Measurements from ENCODE around the gene GAL3ST2. TPM values are rescaled to one million over a fixed set of nuclear protein-coding genes. Genes with fewer than 3 reads are reported as not detected.

GAL3ST2 gene
- total RNA-seq, 1 donor from 2014 or later, result 0.30 TPM

- DNase-seq, result no peak
Measured at GRCh38 chr2:241846406-241846805, 69.8 kb downstream of the GAL3ST2 start.

GRCh38 chr2:241848761-241849615 is 72.4 kb downstream of the GAL3ST2 start:
- DNase-seq, result no peak

DNA sequence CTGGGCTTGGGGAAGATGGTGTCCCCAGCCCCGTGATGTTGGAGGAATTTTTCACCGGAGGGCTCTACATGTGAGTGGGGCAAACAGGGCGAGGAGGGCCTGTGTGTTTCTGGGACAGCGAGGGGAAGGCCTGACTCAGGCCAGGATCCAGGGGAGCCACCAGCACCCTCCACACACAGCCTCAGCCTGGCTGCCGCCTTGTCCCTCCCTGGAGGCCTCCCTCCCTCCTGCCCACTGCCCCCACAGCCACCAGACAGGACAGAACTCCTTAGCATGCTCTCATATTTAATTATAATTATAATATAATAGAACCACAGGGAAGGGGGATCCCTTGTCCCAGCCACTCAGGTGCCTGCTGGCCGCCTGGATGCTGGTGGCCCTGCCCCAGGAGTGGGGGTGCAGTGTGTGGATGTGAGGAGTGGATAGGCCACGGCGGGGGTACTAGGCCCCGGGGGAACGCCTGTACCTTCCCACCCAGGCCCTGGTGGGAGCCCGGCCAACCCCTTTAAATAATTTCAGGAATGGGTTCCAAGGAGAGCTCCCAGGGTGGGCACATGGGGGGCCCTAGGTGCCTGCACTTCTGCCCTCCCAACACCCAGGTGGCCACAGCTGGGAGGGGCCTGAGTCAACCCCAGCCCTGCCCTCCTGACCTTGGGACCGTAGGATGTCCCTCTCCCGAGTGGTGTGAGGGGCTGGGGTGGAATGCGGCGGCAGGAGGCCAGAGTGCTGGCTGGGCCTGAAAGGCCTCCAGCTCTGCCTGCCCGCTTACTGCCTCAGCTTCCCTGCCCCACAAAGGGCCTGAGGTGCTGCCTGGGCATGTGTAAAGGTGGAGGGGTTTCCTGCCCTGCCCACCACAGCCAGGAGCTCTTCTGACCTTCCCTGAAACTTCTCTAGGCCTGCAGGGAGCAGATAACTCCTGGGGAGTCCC is 73.3 kb downstream of the GAL3ST2 start:
- DNase-seq, result no peak

GRCh38 chr2:241850544-241851324 is 74.1 kb downstream of the GAL3ST2 start:
- DNase-seq, result no peak

DNA sequence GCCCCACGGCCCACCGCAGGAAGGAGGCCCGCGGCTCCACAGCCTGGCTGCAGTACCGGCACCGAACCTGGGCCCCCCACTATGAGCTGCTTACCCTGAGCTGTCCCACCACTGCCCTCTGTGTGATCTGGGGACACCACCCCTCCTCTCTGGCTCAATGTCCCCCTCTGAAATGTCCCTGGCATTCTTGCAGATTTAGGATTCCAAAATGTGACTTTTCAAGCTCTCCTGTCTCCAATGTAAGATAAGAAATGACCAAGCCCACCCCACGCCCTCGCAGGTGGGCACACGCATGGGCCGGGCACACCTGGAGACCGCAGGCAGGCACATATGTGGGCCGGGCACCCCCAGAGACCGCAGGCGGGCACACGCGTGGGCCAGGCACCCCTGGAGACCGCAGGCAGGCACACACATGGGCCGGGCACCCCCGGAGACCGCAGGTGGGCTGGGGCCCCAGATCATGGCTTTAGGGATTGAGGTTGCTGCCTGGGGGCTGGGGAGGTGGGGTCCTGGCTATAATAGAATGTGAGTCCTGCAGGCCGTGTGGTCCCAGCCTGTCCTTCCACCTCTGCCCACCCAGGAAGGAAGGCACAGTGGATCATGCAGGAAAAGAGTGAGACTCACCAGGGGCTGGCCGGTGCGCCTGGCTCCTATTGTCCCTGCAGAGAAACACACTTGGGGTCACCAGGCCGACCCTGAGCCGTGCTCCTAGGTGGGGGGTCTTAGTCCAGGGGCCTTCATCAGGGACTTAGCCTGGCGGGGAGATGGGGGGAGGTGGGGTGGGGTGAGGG is 74.9 kb downstream of the GAL3ST2 start:
- no peak for DNase-seq

DNA sequence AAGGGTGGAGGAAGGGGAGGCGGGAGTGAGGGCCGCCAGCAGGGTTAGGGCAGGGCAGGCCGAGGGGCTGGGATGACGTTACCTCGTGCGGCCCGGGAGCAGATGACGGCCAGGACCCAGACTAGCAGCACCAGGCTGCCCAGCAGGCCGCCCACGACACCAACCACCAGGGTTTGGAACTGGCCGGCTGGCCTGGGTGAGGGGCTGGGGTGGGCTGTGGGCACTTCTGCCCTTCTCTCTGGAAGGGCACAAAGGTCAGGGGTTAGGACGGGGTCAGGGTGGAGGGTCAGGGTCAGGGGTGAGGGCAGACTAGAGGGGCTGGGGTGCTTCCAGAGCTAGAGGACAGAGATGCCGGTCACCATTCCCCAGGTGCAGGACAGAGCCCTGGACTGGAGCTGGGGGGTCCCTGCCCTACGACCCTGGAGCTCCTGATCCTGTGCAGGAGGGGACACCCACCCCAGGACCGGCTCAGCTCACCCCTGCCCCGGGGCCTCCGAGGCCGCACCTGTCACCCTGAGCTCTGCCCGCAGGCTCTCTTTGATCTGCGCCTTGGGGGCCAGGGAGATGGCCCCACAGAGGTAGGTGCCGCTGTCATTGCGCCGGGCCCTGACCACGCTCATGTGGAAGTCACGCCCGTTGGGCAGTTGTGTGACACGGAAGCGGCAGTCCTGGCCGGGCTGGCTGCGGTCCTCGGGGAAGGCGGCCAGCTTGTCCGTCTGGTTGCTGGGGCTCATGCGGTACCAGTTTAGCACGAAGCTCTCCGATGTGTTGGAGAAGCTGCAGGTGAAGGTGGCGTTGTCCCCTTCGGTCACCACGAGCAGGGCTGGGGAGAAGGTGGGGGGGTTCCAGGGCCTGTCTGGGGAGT is 75.7 kb downstream of the GAL3ST2 start:
- no peak for DNase-seq

DNA sequence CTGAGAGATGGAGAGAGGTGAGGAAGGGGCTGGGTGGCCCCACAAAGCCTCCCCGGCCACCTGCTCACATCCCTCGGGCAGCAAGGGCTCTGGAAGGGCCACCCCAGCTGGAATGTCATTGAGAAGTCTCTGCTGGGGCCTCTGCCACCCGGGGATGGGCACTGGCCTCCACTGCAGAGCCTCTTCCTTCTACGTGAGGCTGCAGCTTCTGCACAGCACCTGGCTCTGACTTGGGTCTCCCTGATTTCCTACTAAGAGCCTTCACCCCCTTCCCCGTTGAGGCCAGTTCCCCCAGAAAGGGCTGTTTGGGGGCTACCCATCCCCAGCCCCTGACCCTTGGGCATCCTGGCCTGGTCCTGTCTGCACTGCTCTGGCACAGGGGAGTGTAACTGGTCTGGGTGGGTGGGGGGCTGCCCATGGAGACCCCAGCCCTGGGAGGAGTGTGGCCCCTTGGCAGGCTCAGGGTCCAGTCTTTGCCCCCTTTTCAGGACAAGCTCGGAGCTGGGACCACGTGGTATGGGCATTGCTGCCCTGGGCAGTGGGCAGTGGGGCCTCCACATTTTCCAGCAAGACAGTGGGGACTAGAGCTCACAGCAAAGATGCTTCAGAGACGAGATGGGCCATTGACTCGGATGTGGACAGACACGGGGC is 76.5 kb downstream of the GAL3ST2 start:
- DNase-seq, result no peak

Other genes starting within 250 kb of the GAL3ST2 start
- gene BOK, start 218.1 kb upstream of the GAL3ST2 start, total RNA-seq, result 17.9 TPM
- gene THAP4, start 139.7 kb upstream of the GAL3ST2 start, total RNA-seq, result 20.0 TPM
- gene ATG4B, start 139.1 kb upstream of the GAL3ST2 start, total RNA-seq, result 50.2 TPM
- 13.8 TPM for gene DTYMK, start 90.0 kb upstream of the GAL3ST2 start, total RNA-seq
- gene ING5, start 74.8 kb upstream of the GAL3ST2 start, total RNA-seq, result 32.4 TPM
- gene D2HGDH, start 42.2 kb upstream of the GAL3ST2 start, total RNA-seq, result 16.4 TPM
- gene NEU4, start 32.4 kb downstream of the GAL3ST2 start, total RNA-seq, result 0.30 TPM
- 0.10 TPM for gene PDCD1, start 82.1 kb downstream of the GAL3ST2 start, total RNA-seq
- not detected for gene RTP5, start 92.9 kb downstream of the GAL3ST2 start, total RNA-seq